Measurements from ENCODE around the gene IPO7.

Gene IPO7

GRCh38 chr11:9489080-9489765, 104.8 kb downstream of the IPO7 start:
- no peak for DNase-seq (ENCODE audit: low read depth in 1 of 2, low spot score in 1 of 2)

DNA sequence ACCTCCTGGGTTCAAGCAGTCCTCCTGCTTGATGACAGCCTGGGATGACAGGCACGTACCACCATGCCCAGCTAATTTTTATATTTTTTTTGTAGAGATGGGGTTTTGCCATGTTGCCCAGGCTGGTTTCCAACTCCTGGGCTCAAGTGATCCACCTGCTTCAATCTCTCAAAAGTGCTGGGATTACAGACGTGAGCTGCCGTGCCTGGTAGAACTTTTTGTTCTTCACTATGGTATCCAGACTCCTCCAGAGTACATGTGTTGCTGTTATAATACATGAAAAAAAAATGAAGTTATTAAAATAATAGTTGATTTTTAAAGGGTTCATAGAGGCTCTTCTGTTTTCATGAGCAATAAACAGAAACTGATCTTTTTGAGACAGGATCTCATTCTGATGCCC, 105.9 kb downstream of the IPO7 start:
- DNase-seq (ENCODE audit: low read depth in 1 of 2, low spot score in 1 of 2), result no peak

DNA sequence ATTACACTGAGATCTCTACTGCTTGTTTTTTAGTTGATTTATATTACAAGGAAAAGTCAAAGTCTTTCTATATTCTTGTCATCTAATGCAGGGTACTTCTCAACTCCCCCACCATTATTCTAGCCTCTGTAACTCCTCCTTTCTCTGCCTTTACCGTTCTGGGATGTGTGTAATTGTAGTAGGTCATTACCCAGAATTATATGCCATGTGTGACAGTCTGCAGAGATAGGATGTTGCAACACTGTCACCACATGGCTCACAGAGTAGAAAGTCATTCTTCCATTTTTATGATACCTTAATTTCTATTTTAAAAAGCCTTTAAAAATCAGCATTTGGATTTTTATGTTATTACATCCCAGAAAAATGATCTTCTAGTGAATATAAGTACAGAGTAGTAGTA, 109.0 kb downstream of the IPO7 start:
- DNase-seq (ENCODE audit: low read depth in 1 of 2, low spot score in 1 of 2), result no peak

GRCh38 chr11:9494316-9494715, 109.9 kb downstream of the IPO7 start:
- no peak for DNase-seq (ENCODE audit: low read depth in 1 of 2, low spot score in 1 of 2)

- no peak for DNase-seq (ENCODE audit: low read depth in 1 of 2, low spot score in 1 of 2)
These were observed 111.5 kb downstream of the IPO7 start for GRCh38 chr11:9495803-9496514.
